HCT116 (cell line): ENCODE data around the gene P2RY14. TPM values are rescaled to one million over a fixed set of nuclear protein-coding genes. Genes with fewer than 3 reads are reported as not detected.

ENCODE experiments used
- ATAC-seq: fragments of 200-7000 bp; cut with Tn5 transposase; 2 replicates; pipeline ENCODE4 v1.9.1; 2020; ENCODE audit warnings: mild to moderate bottlenecking, moderate library complexity
- BruUV-seq: library from RNA; stranded (reverse); fragments of 400-500 nt; replicated peaks from 2 replicates; lab custom pipeline; 2021; lab: Mats Ljungman, UMichigan
- CTCF ChIA-PET: fragments of 300-600 bp; sonication (Branson Sonifier 250); formaldehyde crosslinking; loops from one replicate; lab custom pipeline; 2021; ENCODE audit warnings: antibody characterized with exemption; lab: Charles Lee
- POLR2A ChIA-PET: fragments of 300-600, 350-600 bp; sonication (Branson Sonifier 250); formaldehyde crosslinking; loops from one replicate; lab custom pipeline; 2021; ENCODE audit warnings: antibody characterized with exemption; lab: Charles Lee
- RAD21 ChIA-PET, 2 experiments: fragments of 300-600 bp; sonication (Branson Sonifier 250); formaldehyde crosslinking; loops; one replicate each; lab custom pipeline; 2023; ENCODE audit warnings: low total read pairs in 2 of 2; ENCODE audit not compliant: uncharacterized antibody in 2 of 2, unreplicated experiment in 2 of 2, low non-redundant PET in 1 of 2; lab: Charles Lee
- DNase-seq: peaks from one replicate; pipeline ENCODE4 v3.0.0-alpha.2; 2010; ENCODE audit warnings: low read depth, low spot score
- H2AFZ ChIP-seq: fragments of 200-600 bp; shearing (Covaris generic), sonication (generic); 2 replicates; pipeline ENCODE4 v1.6.1; 2017; ENCODE audit warnings: low read depth, mixed run types, mixed read lengths, antibody characterized with exemption, low read length; ENCODE audit not compliant: poor library complexity, severe bottlenecking
- H3K27ac ChIP-seq: 2 replicates; pipeline ENCODE4 v1.5.1; 2012; ENCODE audit warnings: low read depth, low read length
- H3K27me3 ChIP-seq: fragments of 200-600 bp; sonication (generic); 2 replicates; pipeline ENCODE4 v1.6.1; 2016; ENCODE audit warnings: mixed run types, low read length, mixed read lengths; ENCODE audit not compliant: insufficient read depth
- H3K36me3 ChIP-seq, 2 experiments: fragments of 200-500 bp in 1 of 2; fragments of 200-600 bp in 1 of 2; sonication (Bioruptor generic) in 1 of 2; sonication (generic) in 1 of 2; 2 replicates each; pipeline versions ENCODE4 v1.5.1 to v1.6.1; 2014 to 2016; ENCODE audit warnings: low read length in 2 of 2, inconsistent platforms in 1 of 2, mixed read lengths in 1 of 2, mixed run types in 1 of 2; ENCODE audit not compliant: insufficient read depth in 2 of 2, control insufficient read depth in 1 of 2
- H3K4me1 ChIP-seq, 2 experiments: fragments of 200-600 bp in 1 of 2; sonication (generic) in 1 of 2; 2 replicates each; pipeline versions ENCODE4 v1.5.1 to v1.6.1; 2012 to 2017; ENCODE audit warnings: low read length in 2 of 2, inconsistent platforms in 1 of 2, mild to moderate bottlenecking in 1 of 2, mixed read lengths in 1 of 2, mixed run types in 1 of 2, moderate library complexity in 1 of 2; ENCODE audit not compliant: insufficient read depth in 2 of 2, control insufficient read depth in 1 of 2
- H3K4me2 ChIP-seq: fragments of 200-600 bp; sonication (generic); 2 replicates; pipeline ENCODE4 v1.6.1; 2017; ENCODE audit warnings: mixed run types, low read length, mixed read lengths
- H3K4me3 ChIP-seq, 2 experiments: fragments of 200-600 bp in 1 of 2; sonication (generic) in 1 of 2; replicated peaks in 1 of 2; 2 replicates each; pipeline ENCODE4 v1.5.1; 2011 to 2016; ENCODE audit warnings: low read length in 2 of 2, control low read depth in 1 of 2, low read depth in 1 of 2, mild to moderate bottlenecking in 1 of 2, mixed read lengths in 1 of 2, mixed run types in 1 of 2
- H3K79me2 ChIP-seq: fragments of 200-600 bp; sonication (generic); 2 replicates; pipeline ENCODE4 v1.6.1; 2017; ENCODE audit warnings: mild to moderate bottlenecking, mixed run types, low read length, moderate library complexity, mixed read lengths; ENCODE audit not compliant: insufficient read depth
- H3K9ac ChIP-seq: fragments of 200-600 bp; sonication (generic); 2 replicates; pipeline ENCODE4 v1.6.1; 2016; ENCODE audit warnings: low read length, mixed read lengths
- H3K9me2 ChIP-seq: fragments of 200-600 bp; sonication (generic), shearing (Covaris generic); 2 replicates; pipeline ENCODE4 v1.6.1; 2017; ENCODE audit warnings: mixed run types, mild to moderate bottlenecking, moderate library complexity; ENCODE audit not compliant: insufficient read depth
- H3K9me3 ChIP-seq, 2 experiments: fragments of 200-500 bp in 1 of 2; fragments of 200-600 bp in 1 of 2; sonication (Bioruptor generic) in 1 of 2; sonication (generic) in 1 of 2; 2 replicates each; pipeline ENCODE4 v1.6.1; 2014 to 2017; ENCODE audit warnings: low read length in 2 of 2, mixed read lengths in 2 of 2, inconsistent platforms in 1 of 2, low read depth in 1 of 2, mild to moderate bottlenecking in 1 of 2, mixed run types in 1 of 2, moderate library complexity in 1 of 2; ENCODE audit not compliant: control insufficient read depth in 1 of 2, insufficient read depth in 1 of 2
- H4K20me1 ChIP-seq: fragments of 200-600 bp; sonication (generic), shearing (Covaris generic); 2 replicates; pipeline ENCODE4 v1.6.1; 2017; ENCODE audit warnings: mixed run types, mild to moderate bottlenecking, moderate library complexity; ENCODE audit not compliant: insufficient read depth
- CBX3 ChIP-seq: IDR thresholded peaks from 2 replicates; pipeline ENCODE4 v1.6.1; 2012; ENCODE audit warnings: low read depth
- CEBPB ChIP-seq: IDR thresholded peaks from 2 replicates; pipeline ENCODE4 v1.6.1; 2012; ENCODE audit warnings: low read depth
- EGR1 ChIP-seq: IDR thresholded peaks from 2 replicates; pipeline ENCODE4 v1.6.1; 2012; ENCODE audit warnings: low read depth
- EZH2 ChIP-seq: fragments of 200-600 bp; sonication (generic); IDR thresholded peaks from 2 replicates; pipeline ENCODE4 v1.6.1; 2017; ENCODE audit warnings: antibody characterized with exemption, mixed run types
- EZH2phosphoT487 ChIP-seq: fragments of 200-600 bp; IDR thresholded peaks from 2 replicates; pipeline ENCODE4 v1.6.1; 2018; ENCODE audit warnings: antibody characterized with exemption, borderline replicate concordance
- FOSL1 ChIP-seq: IDR thresholded peaks from 2 replicates; pipeline ENCODE4 v1.6.1; 2012; ENCODE audit warnings: low read depth
- JUND ChIP-seq: IDR thresholded peaks from 2 replicates; pipeline ENCODE4 v1.6.1; 2012
- MAX ChIP-seq: IDR thresholded peaks from 2 replicates; pipeline ENCODE4 v1.6.1; 2012
- POLR2AphosphoS5 ChIP-seq: IDR thresholded peaks from 2 replicates; pipeline ENCODE4 v1.6.1; 2011; ENCODE audit warnings: mild to moderate bottlenecking, low read depth, low read length, moderate library complexity
- RAD21 ChIP-seq: IDR thresholded peaks from 2 replicates; pipeline ENCODE4 v1.6.1; 2012; ENCODE audit warnings: low read depth, mild to moderate bottlenecking
- SP1 ChIP-seq: IDR thresholded peaks from 2 replicates; pipeline ENCODE4 v1.6.1; 2012; ENCODE audit warnings: low read depth
- SRF ChIP-seq: IDR thresholded peaks from 2 replicates; pipeline ENCODE4 v1.6.1; 2012; ENCODE audit warnings: low read depth
- ZBTB33 ChIP-seq: IDR thresholded peaks from 2 replicates; pipeline ENCODE4 v1.6.1; 2011; ENCODE audit warnings: mild to moderate bottlenecking, low read length, moderate library complexity; ENCODE audit not compliant: insufficient replicate concordance; ENCODE audit errors: extremely low read depth
- ZFX ChIP-seq: fragments of 450-650 bp; IDR thresholded peaks from 2 replicates; pipeline ENCODE4 v1.6.1; 2017
- intact Hi-C: fragments of 100-400 bp; cut with micrococcal nuclease; formaldehyde crosslinking; loops from 2 replicates; pipeline ENCODE4 v1.10.0; 2022
- total RNA-seq: library from RNA; stranded (reverse); gene quantifications from one replicate; pipeline ENCODE4 v1.2.1, GENCODE V29; 2021; ENCODE audit not compliant: unreplicated experiment

P2RY14 gene
- total RNA-seq, 1 experiment from 2014 or later, result not detected

- peaks cover 0 to 19% of the 10 kb centered on the region in 2 experiments; a peak in 2 of 4 replicates for H3K4me1 ChIP-seq
- no peak overlapping the region for H3K4me2 ChIP-seq
- H3K36me3 ChIP-seq, result no peaks in the 10 kb centered on the region
- ATAC-seq (no peak), DNase-seq (no peak)
- intact Hi-C loops, result no loop called here
- CTCF ChIA-PET, result interaction anchor here (1.1 kb wide), 1 partner anchor 9 kb away, joined by 3 read pairs; no protein-coding TSS in a partner anchor
- H3K4me3 ChIP-seq, result no peak overlapping the region
- TF ChIP-seq MAX (no peak), JUND (no peak), RAD21 (no peak), ZBTB33 (no peak), CBX3 (no peak), EGR1 (no peak)
- TF ChIP-seq, all 23 proteins: peak for 0
- RAD21 ChIA-PET, result no interaction called here
- no peaks in the 10 kb centered on the region for H3K9me2 ChIP-seq
- H4K20me1 ChIP-seq, result no peaks in the 10 kb centered on the region
- H3K9ac ChIP-seq, result no peak overlapping the region
- H3K27ac ChIP-seq, result no peak overlapping the region
- H3K9me3 ChIP-seq, result no peaks in the 10 kb centered on the region
- no peaks in the 10 kb centered on the region for H3K27me3 ChIP-seq
- no peaks in the 10 kb centered on the region for H3K79me2 ChIP-seq
- no TSS peak for BruUV-seq
- POLR2A ChIA-PET, result no interaction called here
- no peak overlapping the region for H2AFZ ChIP-seq
These were observed 54.0 kb downstream of the P2RY14 start for GRCh38 chr3:151224268-151224866.

- Histone ChIP-seq H3K36me3 (no peaks in the 10 kb centered on the region), H3K9me2 (no peaks in the 10 kb centered on the region), H3K4me3 (no peak overlapping the region), H3K4me1 (peaks cover 0 to 20% of the 10 kb centered on the region in 2 experiments; a peak in 3 of 4 replicates), H3K9ac (no peak overlapping the region), H3K79me2 (no peaks in the 10 kb centered on the region), H3K27ac (no peak overlapping the region; the same call in 1 of the 2 replicates), H3K4me2 (peak overlapping the region; percentile 41), H2AFZ (no peak overlapping the region), H4K20me1 (no peaks in the 10 kb centered on the region), H3K9me3 (no peaks in the 10 kb centered on the region), H3K27me3 (no peaks in the 10 kb centered on the region)
- ChIA-PET RAD21 (no interaction called here), CTCF (no interaction called here), POLR2A (no interaction called here)
- ATAC-seq, result peak; percentile 67; the same call in 1 of the 2 replicates
- peak; percentile 43 for DNase-seq
- intact Hi-C loops, result no loop called here
- BruUV-seq, result no TSS peak
- TF ChIP-seq ZFX (no peak), EZH2phosphoT487 (no peak), POLR2AphosphoS5 (no peak), CBX3 (no peak), ZBTB33 (no peak), CEBPB (peak; percentile 34; the same call in 1 of the 2 replicates), SRF (no peak), JUND (peak; percentile 47; the same call in 1 of the 2 replicates), RAD21 (no peak), EZH2 (no peak), SP1 (peak; percentile 49), FOSL1 (peak; percentile 70)
These were observed 59.3 kb downstream of the P2RY14 start for GRCh38 chr3:151219056-151219455.
